HG03575 (cell line): ENCODE data around the gene C12orf42.

Source experiments
- ATAC-seq: cut with Tn5 transposase; IDR thresholded peaks from one replicate; pipeline ENCODE4 v1.9.1; 2021; ENCODE audit not compliant: unreplicated experiment, insufficient number of reproducible peaks, low FRiP score; ENCODE audit errors: extremely low read depth

Gene C12orf42

GRCh38 chr12:103501447-103501846, 5.7 kb upstream of the C12orf42 start:
- ATAC-seq: no peak

GRCh38 chr12:103499571-103499970, 3.8 kb upstream of the C12orf42 start:
- ATAC-seq: no peak

- no peak for ATAC-seq
Measured at GRCh38 chr12:103498990-103499389, 3.2 kb upstream of the C12orf42 start.

GRCh38 chr12:103494734-103495468, 867 bp downstream of the C12orf42 start:
- no peak for ATAC-seq

- no peak for ATAC-seq
Measured at GRCh38 chr12:103494051-103494733, 1.6 kb downstream of the C12orf42 start.

- ATAC-seq: no peak
Measured at GRCh38 chr12:103493199-103493598, 2.6 kb downstream of the C12orf42 start.

GRCh38 chr12:103482365-103482764, 13.4 kb downstream of the C12orf42 start:
- no peak for ATAC-seq

- ATAC-seq: no peak
Measured at GRCh38 chr12:103475073-103475472, 20.7 kb downstream of the C12orf42 start.

- no peak for ATAC-seq
Measured at GRCh38 chr12:103470664-103471063, 25.1 kb downstream of the C12orf42 start.

- ATAC-seq: no peak
Measured at GRCh38 chr12:103469719-103470118, 26.0 kb downstream of the C12orf42 start.

GRCh38 chr12:103468837-103469236, 26.9 kb downstream of the C12orf42 start:
- ATAC-seq: no peak

GRCh38 chr12:103462675-103463074, 33.1 kb downstream of the C12orf42 start:
- ATAC-seq: peak; percentile 91

- no peak for ATAC-seq
Measured at GRCh38 chr12:103457471-103457870, 38.3 kb downstream of the C12orf42 start.

GRCh38 chr12:103456006-103456405, 39.8 kb downstream of the C12orf42 start:
- no peak for ATAC-seq

- no peak for ATAC-seq
Measured at GRCh38 chr12:103455020-103455763, 40.6 kb downstream of the C12orf42 start.

GRCh38 chr12:103444983-103445382, 50.8 kb downstream of the C12orf42 start:
- ATAC-seq: no peak

- no peak for ATAC-seq
Measured at GRCh38 chr12:103442822-103443221, 52.9 kb downstream of the C12orf42 start.

- no peak for ATAC-seq
Measured at GRCh38 chr12:103442182-103442555, 53.6 kb downstream of the C12orf42 start.

- ATAC-seq: peak; percentile 85
Measured at GRCh38 chr12:103441437-103442181, 54.2 kb downstream of the C12orf42 start.
